H9 (cell line): Measurements from ENCODE around the gene HSD17B2. TPM values are rescaled to one million over a fixed set of nuclear protein-coding genes. Genes with fewer than 3 reads are reported as not detected.

ENCODE experiments used
- DNase-seq: peaks from one replicate; pipeline ENCODE4 v3.0.0-alpha.2; 2017
- H2AFZ ChIP-seq: one replicate; pipeline ENCODE4 v1.6.1; 2013; ENCODE audit warnings: mild to moderate bottlenecking, low read length, control low read depth, moderate library complexity
- H2AK5ac ChIP-seq: 2 replicates; pipeline ENCODE4 v1.6.1; 2013; ENCODE audit warnings: low read length, control low read depth, mixed read lengths; ENCODE audit not compliant: insufficient read length
- H2BK120ac ChIP-seq: one replicate; pipeline ENCODE4 v1.6.1; 2013; ENCODE audit warnings: low read depth, mild to moderate bottlenecking, low read length, control low read depth, inconsistent platforms; ENCODE audit not compliant: poor library complexity, severe bottlenecking
- H2BK12ac ChIP-seq: 2 replicates; pipeline ENCODE4 v1.6.1; 2013; ENCODE audit warnings: low read length, control low read depth, mixed read lengths, low read depth; ENCODE audit not compliant: insufficient read length
- H2BK15ac ChIP-seq: 2 replicates; pipeline ENCODE4 v1.6.1; 2013; ENCODE audit warnings: low read depth, low read length, control low read depth
- H2BK20ac ChIP-seq: one replicate; pipeline ENCODE4 v1.6.1; 2013; ENCODE audit warnings: low read depth, mild to moderate bottlenecking, low read length, control low read depth, inconsistent platforms; ENCODE audit not compliant: poor library complexity, severe bottlenecking
- H2BK5ac ChIP-seq: 2 replicates; pipeline ENCODE4 v1.6.1; 2013; ENCODE audit warnings: low read length, control low read depth, mixed read lengths; ENCODE audit not compliant: insufficient read length
- H3K14ac ChIP-seq: 2 replicates; pipeline ENCODE4 v1.6.1; 2013; ENCODE audit warnings: low read length, control low read depth; ENCODE audit not compliant: insufficient read depth
- H3K18ac ChIP-seq: 2 replicates; pipeline ENCODE4 v1.6.1; 2013; ENCODE audit warnings: low read depth, mild to moderate bottlenecking, mixed read lengths, low read length, control low read depth; ENCODE audit not compliant: insufficient read length
- H3K23ac ChIP-seq: 2 replicates; pipeline ENCODE4 v1.6.1; 2013; ENCODE audit warnings: low read length, control low read depth, mixed read lengths, low read depth; ENCODE audit not compliant: insufficient read length
- H3K23me2 ChIP-seq: 2 replicates; pipeline ENCODE4 v1.6.1; 2013; ENCODE audit warnings: low read depth, mild to moderate bottlenecking, mixed read lengths, low read length, control low read depth; ENCODE audit not compliant: insufficient read length, poor library complexity, severe bottlenecking
- H3K27ac ChIP-seq: 2 replicates; pipeline ENCODE4 v1.5.1; 2013; ENCODE audit warnings: low read length, control low read depth, mixed read lengths, low read depth; ENCODE audit not compliant: insufficient read length
- H3K27me3 ChIP-seq: 2 replicates; pipeline ENCODE4 v1.6.1; 2013; ENCODE audit warnings: low read length, control low read depth, inconsistent platforms; ENCODE audit not compliant: insufficient read depth
- H3K4ac ChIP-seq: 2 replicates; pipeline ENCODE4 v1.6.1; 2013; ENCODE audit warnings: low read depth, mild to moderate bottlenecking, control low read depth, inconsistent platforms, low read length, moderate library complexity
- H3K4me1 ChIP-seq: 2 replicates; pipeline ENCODE4 v1.6.1; 2013; ENCODE audit warnings: low read length, control low read depth, inconsistent platforms; ENCODE audit not compliant: insufficient read depth
- H3K4me2 ChIP-seq: 2 replicates; pipeline ENCODE4 v1.6.1; 2013; ENCODE audit warnings: low read length, control low read depth, mixed read lengths; ENCODE audit not compliant: insufficient read length, insufficient read depth
- H3K56ac ChIP-seq: 2 replicates; pipeline ENCODE4 v1.6.1; 2013; ENCODE audit warnings: low read depth, mild to moderate bottlenecking, mixed read lengths, low read length, control low read depth; ENCODE audit not compliant: insufficient read length
- H3K79me1 ChIP-seq: 2 replicates; pipeline ENCODE4 v1.6.1; 2013; ENCODE audit warnings: low read depth, mild to moderate bottlenecking, moderate library complexity, low read length, control low read depth, inconsistent platforms; ENCODE audit not compliant: insufficient read depth, poor library complexity, severe bottlenecking
- H3K79me2 ChIP-seq: 2 replicates; pipeline ENCODE4 v1.6.1; 2013; ENCODE audit warnings: low read length, control low read depth, inconsistent platforms; ENCODE audit not compliant: insufficient read depth
- H3K9ac ChIP-seq: 2 replicates; pipeline ENCODE4 v1.6.1; 2013; ENCODE audit warnings: low read length, control low read depth, mixed read lengths; ENCODE audit not compliant: insufficient read length; ENCODE audit errors: extremely low read depth
- H3K9me3 ChIP-seq: one replicate; pipeline ENCODE4 v1.6.1; 2013; ENCODE audit warnings: low read depth, low read length, inconsistent platforms; ENCODE audit not compliant: control insufficient read depth
- H3T11ph ChIP-seq: one replicate; pipeline ENCODE4 v1.6.1; 2013; ENCODE audit warnings: mild to moderate bottlenecking, low read length, control low read depth, inconsistent platforms
- H4K20me1 ChIP-seq: one replicate; pipeline ENCODE4 v1.6.1; 2013; ENCODE audit not compliant: control insufficient read depth, insufficient read length, insufficient read depth
- H4K5ac ChIP-seq: 2 replicates; pipeline ENCODE4 v1.6.1; 2013; ENCODE audit warnings: low read depth, mild to moderate bottlenecking, mixed read lengths, low read length, control low read depth; ENCODE audit not compliant: insufficient read length
- H4K8ac ChIP-seq: replicated peaks from 2 replicates; pipeline ENCODE4 v1.6.1; 2013; ENCODE audit warnings: low read length, control low read depth, mixed read lengths, low read depth; ENCODE audit not compliant: insufficient read length
- H4K91ac ChIP-seq: 2 replicates; pipeline ENCODE4 v1.6.1; 2013; ENCODE audit warnings: low read depth, mild to moderate bottlenecking, moderate library complexity, mixed read lengths, low read length, control low read depth; ENCODE audit not compliant: insufficient read length
- H3K27ac Mint-ChIP-seq, 3 experiments: 2 replicates in 2 of 3; 3 replicates in 1 of 3; pipeline ENCODE4 v1.8.0; 2020 to 2021; ENCODE audit warnings: mixed read lengths in 3 of 3, mild to moderate bottlenecking in 1 of 3, moderate library complexity in 1 of 3
- H3K27me3 Mint-ChIP-seq: 2 replicates; pipeline ENCODE4 v1.8.0; 2021; ENCODE audit warnings: low read depth, mild to moderate bottlenecking, moderate library complexity, mixed read lengths
- H3K36me3 Mint-ChIP-seq, 3 experiments: 2 replicates in 2 of 3; 3 replicates in 1 of 3; pipeline ENCODE4 v1.8.0; 2020 to 2021; ENCODE audit warnings: low read depth in 3 of 3, mixed read lengths in 3 of 3; ENCODE audit not compliant: insufficient read depth in 1 of 3
- H3K4me1 Mint-ChIP-seq, 2 experiments: 2 replicates each; pipeline ENCODE4 v1.8.0; 2020; ENCODE audit warnings: mixed read lengths in 2 of 2
- H3K4me3 Mint-ChIP-seq, 2 experiments: 2 replicates in 1 of 2; 3 replicates in 1 of 2; pipeline ENCODE4 v1.8.0; 2020 to 2021; ENCODE audit warnings: mild to moderate bottlenecking in 2 of 2, mixed read lengths in 2 of 2, moderate library complexity in 1 of 2
- H3K9me3 Mint-ChIP-seq, 2 experiments: 2 replicates in 1 of 2; 3 replicates in 1 of 2; pipeline ENCODE4 v1.8.0; 2020; ENCODE audit warnings: mild to moderate bottlenecking in 2 of 2, mixed read lengths in 2 of 2, moderate library complexity in 1 of 2
- WGBS: extraction: QIAGEN DNeasy Blood & Tissue Kit; methylation state at CpG from one replicate; pipeline ENCODE4 v1.1.7; 2013; ENCODE audit warnings: missing lambda C conversion rate, low lambda C conversion rate, mixed read lengths; ENCODE audit not compliant: insufficient read length; ENCODE audit errors: extremely low coverage; 5-methylcytosine and 5-hydroxymethylcytosine counted together
- long read RNA-seq: library from polyadenylated mRNA; unstranded; transcript quantifications from one replicate; pipeline ENCODE4 v2.0.0, GENCODE V29; 2020
- total RNA-seq: library from RNA; stranded (reverse); gene quantifications from 2 replicates; pipeline ENCODE4 v1.2.1, GENCODE V29; 2021
- TF ChIP-seq, protein P1 (sequence below): fragments of 200-600 bp; sonication (generic); conservative IDR thresholded peaks from 3 replicates; pipeline ENCODE4 v1.8.0; 2021; ENCODE audit warnings: antibody characterized with exemption, mild to moderate bottlenecking

The HSD17B2 gene, protein sequence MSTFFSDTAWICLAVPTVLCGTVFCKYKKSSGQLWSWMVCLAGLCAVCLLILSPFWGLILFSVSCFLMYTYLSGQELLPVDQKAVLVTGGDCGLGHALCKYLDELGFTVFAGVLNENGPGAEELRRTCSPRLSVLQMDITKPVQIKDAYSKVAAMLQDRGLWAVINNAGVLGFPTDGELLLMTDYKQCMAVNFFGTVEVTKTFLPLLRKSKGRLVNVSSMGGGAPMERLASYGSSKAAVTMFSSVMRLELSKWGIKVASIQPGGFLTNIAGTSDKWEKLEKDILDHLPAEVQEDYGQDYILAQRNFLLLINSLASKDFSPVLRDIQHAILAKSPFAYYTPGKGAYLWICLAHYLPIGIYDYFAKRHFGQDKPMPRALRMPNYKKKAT
- not detected in 2 replicates for total RNA-seq
- long read RNA-seq, result 0 reads

DNA sequence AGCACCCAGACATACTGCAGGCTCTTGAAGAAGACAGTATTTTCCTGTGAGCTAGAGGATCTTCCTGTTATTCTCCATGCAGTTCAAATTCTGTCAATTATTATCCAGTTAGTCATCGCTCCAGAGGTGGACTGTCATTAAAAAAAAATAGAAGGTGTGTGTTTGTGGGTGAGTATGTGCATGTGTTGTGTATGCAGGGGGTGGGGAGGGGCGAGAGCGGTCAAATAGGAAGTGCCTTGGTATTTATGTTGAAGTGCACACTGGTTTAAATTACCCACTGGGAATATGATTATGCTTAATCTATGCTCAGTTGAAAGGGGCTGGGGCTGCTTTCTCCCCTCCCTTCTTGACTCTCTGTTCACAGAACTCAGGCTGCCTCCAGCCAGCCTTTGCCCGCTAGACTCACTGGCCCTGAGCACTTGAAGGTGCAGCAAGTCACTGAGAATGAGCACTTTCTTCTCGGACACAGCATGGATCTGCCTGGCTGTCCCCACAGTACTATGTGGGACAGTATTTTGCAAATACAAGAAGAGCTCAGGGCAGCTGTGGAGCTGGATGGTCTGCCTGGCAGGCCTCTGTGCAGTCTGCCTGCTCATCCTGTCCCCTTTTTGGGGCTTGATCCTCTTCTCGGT is at the start of gene HSD17B2:
Gene HSD17B2 (plus strand): TSS at position 273 of the 632 bp plus-strand sequence. CDS start 172 bp downstream, at position 445.
- H2AFZ ChIP-seq, result no peak within 1 kb of the TSS
- no peak within 1 kb of the TSS for H3K14ac ChIP-seq
- H3K23ac ChIP-seq, result no peak within 1 kb of the TSS
- H3K79me2 ChIP-seq, result no peaks in the 10 kb centered on the region
- H3K9ac ChIP-seq, result no peak within 1 kb of the TSS
- H4K91ac ChIP-seq, result no peak within 1 kb of the TSS
- DNase-seq, result no peak
- H2BK15ac ChIP-seq, result no peak within 1 kb of the TSS
- no peaks in the 10 kb centered on the region for H3K23me2 ChIP-seq
- no peak within 1 kb of the TSS; a peak in 1 of 7 replicates for H3K27ac Mint-ChIP-seq
- H2BK12ac ChIP-seq, result no peak within 1 kb of the TSS
- H3K79me1 ChIP-seq, result no peaks in the 10 kb centered on the region
- H2BK120ac ChIP-seq, result no peak within 1 kb of the TSS
- no peak within 1 kb of the TSS for H3K4me2 ChIP-seq
- no peaks in the 10 kb centered on the region for H3K27me3 ChIP-seq
- H4K20me1 ChIP-seq, result no peaks in the 10 kb centered on the region
- H3K18ac ChIP-seq, result no peak within 1 kb of the TSS
- H3T11ph ChIP-seq, result no peak within 1 kb of the TSS
- H3K36me3 Mint-ChIP-seq, result no peaks in the 10 kb centered on the region
- H4K5ac ChIP-seq, result no peak within 1 kb of the TSS
- no peaks in the 10 kb centered on the region for H3K9me3 Mint-ChIP-seq
- no peak within 1 kb of the TSS for H2AK5ac ChIP-seq
- no CpG with 5 or more reads among the region's 6 CpGs for WGBS
- H3K27ac ChIP-seq, result no peak within 1 kb of the TSS
- no peak within 1 kb of the TSS for H3K4ac ChIP-seq
- TF ChIP-seq, protein P1, sequence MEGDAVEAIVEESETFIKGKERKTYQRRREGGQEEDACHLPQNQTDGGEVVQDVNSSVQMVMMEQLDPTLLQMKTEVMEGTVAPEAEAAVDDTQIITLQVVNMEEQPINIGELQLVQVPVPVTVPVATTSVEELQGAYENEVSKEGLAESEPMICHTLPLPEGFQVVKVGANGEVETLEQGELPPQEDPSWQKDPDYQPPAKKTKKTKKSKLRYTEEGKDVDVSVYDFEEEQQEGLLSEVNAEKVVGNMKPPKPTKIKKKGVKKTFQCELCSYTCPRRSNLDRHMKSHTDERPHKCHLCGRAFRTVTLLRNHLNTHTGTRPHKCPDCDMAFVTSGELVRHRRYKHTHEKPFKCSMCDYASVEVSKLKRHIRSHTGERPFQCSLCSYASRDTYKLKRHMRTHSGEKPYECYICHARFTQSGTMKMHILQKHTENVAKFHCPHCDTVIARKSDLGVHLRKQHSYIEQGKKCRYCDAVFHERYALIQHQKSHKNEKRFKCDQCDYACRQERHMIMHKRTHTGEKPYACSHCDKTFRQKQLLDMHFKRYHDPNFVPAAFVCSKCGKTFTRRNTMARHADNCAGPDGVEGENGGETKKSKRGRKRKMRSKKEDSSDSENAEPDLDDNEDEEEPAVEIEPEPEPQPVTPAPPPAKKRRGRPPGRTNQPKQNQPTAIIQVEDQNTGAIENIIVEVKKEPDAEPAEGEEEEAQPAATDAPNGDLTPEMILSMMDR, result no peak
- no peak within 1 kb of the TSS for H4K8ac ChIP-seq
- no peak within 1 kb of the TSS for H3K4me3 Mint-ChIP-seq
- no peak within 1 kb of the TSS for H2BK5ac ChIP-seq
- H3K27me3 Mint-ChIP-seq, result peaks cover 7% of the 10 kb centered on the region
- peaks cover 0 to 6% of the 10 kb centered on the region in 2 experiments; a peak in 2 of 4 replicates for H3K4me1 Mint-ChIP-seq
- no peak within 1 kb of the TSS for H3K56ac ChIP-seq
- no peak within 1 kb of the TSS for H2BK20ac ChIP-seq
- no peaks in the 10 kb centered on the region for H3K9me3 ChIP-seq
- H3K4me1 ChIP-seq, result no peaks in the 10 kb centered on the region; the same call in 1 of the 2 replicates
